NCI-H2227 treated with DMSO at 0.1 percent for 48 hours (cell line): ENCODE measurements around the gene LECT2.

Experiments used
- DNase-seq: peaks from one replicate; lab custom pipeline; 2025; lab: John Stamatoyannopoulos, UW

Gene LECT2

DNA sequence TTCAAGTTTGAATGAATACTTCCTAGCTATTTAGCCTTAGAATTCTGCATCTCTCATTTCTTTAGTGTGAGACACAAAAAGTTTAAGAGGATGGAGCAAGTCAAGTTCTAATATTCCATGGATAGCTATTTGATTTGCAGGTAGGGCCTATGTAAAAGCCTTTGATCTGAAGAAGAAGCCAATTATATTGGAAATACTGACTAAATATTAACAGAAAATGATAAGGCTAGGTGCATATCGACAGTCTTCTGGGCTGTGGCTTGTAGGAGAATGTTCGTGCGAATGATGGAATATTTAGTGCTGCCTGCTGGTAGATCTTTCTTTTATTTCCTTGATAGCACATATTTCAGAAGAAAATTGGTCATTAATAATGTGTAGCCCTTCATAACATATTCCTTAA, at the start of gene LECT2:
Gene LECT2, minus strand, starts transcription at position 85 of the 400 bp plus-strand sequence. CDS start 150 bp downstream, outside the sequence.
- DNase-seq: no peak

DNA sequence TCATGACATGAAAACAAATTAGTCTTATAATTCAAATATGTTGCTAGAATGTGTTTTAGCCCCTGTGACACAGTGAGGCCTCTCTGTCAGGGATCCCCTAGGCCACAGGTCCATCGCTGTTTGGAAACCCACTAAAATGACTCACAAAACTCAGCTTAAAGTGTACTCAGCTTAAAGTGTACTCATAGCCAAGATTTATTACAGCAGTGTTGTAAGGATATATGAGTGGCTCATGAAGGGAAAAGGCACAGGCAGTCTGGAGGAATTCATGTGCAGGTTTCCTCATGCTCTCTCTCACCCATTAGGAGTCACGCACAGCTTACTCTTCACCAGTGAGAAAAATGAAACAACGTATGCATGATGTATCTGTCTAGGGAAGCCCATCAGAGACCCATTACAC, 49.7 kb upstream of the LECT2 start:
- DNase-seq: no peak

DNA sequence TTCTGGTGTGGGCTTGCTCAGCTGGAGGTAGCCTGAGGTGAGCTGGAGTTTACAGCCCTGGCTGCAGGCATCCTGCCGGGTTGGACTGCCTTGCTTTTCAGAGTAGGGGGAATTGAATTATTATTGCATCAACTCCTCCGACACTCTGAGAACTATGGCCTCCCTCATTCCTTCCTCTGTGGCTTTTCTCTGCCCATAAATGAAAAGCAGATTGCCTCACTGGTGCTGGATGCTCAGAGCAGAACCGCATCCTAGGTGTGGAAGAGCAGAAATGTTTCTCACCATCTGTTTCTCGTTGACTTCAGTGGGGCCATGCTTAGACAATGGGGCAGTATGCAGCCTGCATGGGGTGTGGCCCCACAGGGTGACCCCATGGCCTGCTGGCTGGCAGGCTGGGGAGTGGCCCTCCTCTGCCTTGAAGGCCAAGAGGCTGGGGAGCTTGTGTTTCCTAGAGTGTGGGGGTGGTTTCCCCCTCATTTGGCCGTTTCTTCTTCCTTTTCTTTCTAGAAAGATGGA, 46.7 kb upstream of the LECT2 start:
- no peak for DNase-seq

DNA sequence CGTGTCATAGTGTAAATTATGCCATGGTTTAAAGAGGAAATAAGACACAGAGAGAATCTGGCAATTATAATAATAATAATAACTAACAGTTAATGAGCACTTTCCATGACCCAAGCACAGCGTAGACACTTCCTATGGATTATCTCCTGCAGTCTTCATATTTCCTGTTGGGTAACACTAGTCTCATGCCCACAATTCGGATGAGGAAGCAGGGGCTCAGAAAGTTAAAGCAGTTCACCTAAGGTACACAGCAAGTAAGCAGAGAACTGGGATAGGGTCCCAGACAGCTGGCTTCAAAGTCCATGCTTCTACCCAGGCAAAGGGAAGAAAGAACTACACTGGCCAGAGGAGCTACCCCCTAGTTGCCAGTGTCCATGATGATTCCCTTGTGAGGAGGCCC, 46.1 kb upstream of the LECT2 start:
- no peak for DNase-seq

DNA sequence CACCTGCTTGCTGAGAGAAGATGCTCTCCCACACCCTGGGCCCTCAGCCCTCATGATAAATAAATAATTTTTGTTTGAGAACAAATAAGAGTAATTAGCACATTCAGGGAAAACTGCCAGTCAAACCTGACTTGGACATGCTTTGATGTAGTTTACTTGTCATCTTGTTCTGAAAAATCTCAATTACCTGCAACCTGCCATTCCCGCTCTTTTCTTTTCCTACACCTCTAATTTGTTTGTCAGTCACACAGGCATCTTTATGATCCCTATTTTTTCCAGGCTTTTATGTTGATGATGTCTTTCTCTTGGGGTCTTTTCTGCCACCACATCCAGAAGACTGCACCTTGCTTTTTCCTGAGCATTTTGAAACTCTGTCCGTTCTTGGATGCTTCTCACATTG, 45.4 kb upstream of the LECT2 start:
- DNase-seq: no peak

DNA sequence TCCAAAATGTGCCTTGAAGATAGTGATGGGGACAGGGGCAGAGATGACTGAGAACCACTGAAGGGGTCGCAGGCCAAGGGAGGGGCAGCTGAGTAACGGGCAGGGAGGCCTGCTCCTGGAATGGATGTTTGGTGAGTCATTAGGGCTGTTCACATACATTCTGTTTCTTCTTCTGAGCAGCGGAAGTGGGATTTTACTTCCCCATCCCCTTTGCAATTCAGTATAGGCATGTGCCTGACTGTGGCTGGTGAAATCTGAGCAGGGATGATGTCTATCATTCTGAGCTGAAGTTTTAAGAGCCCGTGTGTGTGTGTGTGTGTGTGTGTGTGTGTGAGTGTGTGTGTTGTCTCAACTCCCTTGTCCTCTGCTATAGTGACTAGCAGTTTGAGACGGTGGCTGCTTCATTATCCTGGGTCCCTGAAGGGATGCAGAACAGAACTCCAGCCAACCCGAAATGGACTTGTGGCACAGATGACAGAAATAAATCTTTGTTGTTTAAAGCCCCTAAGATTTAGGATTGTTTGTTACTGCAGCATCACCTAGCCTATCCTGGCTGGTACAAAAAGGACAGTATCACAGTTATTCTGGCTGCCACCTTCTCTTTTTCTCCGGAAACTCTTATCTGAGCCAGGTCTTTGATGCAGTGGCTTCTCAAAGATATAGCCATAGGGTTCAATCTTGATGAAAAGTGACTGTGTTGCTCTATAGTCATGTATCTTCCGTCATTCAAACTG, 44.8 kb upstream of the LECT2 start:
- no peak for DNase-seq

DNA sequence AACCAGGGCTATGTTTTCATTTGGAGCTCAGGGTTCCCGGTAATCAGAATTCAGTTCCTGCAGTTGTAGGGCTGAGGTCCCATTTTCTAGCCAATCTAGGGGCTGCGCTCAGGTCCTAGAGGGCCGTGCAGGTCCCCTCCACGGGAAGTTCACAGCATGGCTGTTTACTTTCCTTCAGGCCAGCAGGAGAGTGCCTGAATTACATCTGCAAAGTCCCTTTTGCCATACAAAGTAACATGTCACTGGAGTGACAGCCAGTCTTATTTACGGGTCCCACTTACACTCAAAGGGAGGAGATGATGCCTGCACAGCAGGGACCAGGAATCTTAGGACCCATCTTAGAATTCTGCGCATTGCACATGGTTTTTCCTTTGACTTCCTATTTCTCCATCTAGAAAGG, 44.1 kb upstream of the LECT2 start:
- no peak for DNase-seq

DNA sequence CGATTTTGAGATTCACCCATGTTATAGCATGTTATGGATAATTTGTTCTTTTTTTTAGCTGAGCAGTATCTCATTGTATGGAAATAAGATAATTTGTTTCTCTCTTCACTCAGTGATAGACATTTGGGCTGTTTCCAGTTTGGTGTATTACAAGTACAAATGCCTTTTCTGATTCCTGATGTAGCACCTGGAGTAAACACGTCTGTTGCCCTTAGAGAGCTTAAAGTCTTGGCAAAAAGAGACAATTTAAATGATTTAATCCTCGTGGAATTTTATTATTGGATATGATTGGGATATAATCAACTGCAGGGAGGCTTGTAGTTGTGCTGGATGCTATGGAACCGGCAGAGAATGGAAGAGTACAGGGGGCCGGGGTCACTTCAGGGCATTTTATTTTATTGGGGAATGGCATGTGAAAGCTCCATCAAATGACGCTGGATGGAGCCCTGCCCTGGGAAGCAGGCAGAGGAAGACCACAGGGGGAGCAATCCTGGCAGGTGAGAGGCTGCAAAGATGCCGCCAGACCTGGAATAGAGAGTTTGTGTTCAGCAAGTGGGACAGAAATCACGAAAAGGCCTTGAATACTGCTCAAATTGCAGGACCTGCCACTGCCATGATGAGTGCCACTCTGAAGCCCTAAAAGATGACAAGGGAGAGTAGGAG, 43.0 kb upstream of the LECT2 start:
- DNase-seq: no peak

DNA sequence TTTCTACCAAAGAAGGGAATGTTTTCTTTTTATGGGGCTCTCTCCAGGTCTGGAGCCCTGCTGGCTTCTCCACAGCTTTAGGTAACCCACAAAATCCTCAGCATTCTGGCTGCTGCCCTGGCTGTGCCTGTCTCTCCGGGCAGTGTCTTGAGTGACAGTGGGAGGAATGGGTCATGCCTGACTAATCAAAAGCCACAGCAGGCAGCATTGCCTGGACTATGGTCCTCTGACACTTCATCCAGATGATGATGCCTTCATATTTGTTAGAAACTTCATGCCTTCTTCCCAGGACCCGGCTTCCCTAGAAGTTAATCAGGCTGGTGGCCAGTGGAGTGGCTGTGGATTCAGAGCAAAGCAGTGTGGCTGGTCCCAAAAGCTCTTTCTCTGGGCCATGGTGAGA, 41.8 kb upstream of the LECT2 start:
- no peak for DNase-seq

DNA sequence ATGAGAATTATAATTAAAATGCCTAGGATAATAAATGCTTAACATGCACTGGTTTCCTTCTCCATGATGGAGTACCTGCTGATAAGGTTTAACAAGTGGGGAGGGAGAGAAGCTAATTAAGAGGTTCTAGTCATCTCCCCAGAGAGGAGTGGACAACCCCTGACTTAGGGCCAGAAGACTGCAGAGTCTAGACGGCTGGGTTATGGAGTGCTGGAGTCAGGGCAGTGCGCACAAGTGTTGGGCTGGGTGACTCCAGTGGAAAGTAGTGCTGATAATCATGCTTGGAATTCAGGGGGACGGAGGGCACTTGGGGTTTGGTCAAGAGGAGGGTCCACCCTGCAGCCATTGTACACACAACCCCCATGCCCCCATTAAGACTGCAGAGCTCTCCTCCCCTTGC, 41.2 kb upstream of the LECT2 start:
- DNase-seq: no peak

DNA sequence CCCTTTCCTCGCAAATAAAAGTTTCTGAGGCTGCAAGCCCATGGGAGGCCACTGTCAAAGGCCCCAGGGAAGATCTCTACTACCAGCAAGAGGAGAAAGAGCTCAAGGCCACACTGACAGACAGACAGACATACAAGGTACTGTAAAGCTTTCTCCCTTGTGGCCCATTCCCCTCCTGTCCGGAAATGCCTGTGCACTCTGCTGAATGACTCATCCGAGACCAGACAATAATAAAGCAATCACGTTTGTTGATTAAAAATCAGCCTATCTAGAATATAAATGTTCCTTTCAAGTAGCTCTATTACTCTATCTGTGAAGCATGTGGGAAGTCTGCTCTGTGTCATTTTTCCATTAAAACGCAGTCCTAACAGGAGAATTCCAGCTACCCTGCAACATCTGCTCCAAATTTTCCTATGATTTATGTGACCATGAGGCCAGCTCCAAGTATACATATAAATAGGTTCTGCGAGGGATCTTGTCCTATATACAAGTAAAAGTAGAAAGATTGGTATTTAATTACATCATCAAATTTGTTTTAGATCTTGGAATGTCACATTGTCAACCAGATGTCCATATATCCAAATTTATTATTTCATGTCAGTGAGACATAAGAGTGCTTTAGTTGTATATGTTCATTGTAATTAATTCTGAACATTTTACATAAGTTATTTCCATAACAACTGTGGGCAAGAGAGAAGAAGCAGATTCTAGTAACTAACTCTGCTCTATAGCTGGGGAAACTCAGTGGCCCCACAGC, 39.3 kb upstream of the LECT2 start:
- DNase-seq: no peak

DNA sequence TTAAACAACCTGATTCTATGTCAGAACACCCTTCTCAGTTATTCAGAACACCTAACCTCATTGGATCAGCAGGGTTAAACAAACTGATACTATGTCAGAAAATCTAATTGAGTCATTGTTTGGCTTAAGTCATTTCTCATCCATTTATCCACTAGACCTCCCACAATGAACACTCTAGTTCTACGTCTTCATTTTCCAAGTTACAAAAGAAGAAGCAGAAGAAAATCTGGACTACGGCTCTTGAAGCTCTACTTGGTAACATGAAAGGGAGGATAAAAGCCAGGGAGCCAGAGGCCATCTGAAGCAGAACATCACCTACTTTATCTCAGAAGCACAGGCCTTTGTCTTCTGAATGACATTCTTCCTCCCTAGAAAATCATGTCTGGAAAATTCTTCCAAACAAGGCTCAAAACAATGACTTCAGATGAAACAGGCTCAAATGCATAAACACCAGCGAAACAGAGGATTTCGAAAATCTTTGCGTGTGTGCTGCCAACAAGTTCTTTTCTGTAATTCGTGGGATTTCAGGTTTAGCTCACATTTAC, 38.6 kb upstream of the LECT2 start:
- DNase-seq: no peak

DNA sequence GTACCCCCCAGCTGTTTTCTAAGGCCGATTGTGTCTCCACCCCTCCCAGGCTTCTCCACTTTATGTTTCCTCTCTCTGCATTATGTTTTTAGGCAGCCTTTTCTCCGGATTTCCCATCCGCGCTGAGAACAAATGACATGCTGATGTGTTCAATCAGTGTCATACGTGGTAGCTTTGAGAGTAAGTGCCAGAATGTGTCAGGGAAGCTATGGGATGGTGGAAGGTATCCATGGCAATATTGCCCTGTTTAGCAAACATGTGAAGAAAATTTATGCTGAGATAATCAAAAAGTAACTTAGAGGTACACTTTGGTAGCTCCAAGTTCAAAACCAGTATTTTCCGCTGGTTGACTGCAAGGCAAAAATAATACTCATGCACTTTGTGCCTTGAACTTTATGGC, 36.6 kb upstream of the LECT2 start:
- DNase-seq: no peak

DNA sequence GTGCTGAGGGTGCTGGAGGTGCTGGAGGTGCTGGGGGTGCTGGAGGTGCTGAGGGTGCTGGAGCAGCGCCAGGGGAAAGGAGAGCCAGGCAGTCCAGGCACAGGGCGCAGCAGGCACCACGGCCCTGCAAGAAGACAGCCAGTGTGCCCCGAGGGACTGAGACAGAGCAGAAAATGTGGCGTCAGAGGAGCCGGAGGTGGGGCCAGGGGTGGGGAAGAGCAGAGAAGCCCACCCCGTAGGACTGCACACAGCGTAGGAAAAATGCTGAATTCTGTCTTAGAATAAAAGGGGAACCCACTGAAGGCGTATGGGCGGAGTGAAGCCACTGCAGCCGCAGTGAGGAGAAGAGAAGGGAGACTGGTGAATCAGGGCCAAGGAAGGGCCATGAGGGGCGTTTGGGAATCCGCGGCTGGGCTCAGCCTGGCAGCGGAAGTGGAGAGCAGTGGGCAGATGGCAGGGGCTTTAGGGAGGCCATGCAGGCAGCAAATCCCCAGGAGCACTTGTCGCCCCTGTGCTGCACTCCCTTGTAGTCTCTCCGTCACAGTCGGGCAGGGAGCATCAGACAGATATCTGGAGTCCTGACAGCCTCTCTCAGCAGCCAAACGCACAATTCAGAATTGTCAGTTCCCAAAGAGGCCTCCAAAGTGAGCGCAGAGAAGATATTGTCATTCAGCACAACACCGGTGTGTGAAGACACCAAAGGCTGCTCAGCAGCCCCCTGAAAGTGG, 35.9 kb upstream of the LECT2 start:
- no peak for DNase-seq

DNA sequence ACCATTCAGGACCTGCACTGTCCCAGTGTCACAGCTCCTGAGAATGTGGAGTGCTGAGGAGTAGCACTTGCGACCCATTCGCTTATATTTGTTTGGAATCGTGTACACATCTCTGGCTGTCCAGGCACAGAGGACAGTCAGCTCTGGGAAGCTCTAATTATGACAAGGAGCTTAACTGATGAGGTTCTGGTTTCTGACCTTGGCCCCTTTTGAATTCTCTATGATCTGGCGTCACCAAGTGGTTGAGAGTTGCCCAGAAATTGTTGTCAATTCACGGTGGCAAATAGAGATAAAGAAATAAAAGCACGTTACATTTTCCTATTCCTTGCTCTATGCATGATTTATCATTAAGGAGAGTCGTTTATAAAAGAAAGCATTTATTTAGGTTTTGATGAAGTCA, 34.9 kb upstream of the LECT2 start:
- DNase-seq: no peak

DNA sequence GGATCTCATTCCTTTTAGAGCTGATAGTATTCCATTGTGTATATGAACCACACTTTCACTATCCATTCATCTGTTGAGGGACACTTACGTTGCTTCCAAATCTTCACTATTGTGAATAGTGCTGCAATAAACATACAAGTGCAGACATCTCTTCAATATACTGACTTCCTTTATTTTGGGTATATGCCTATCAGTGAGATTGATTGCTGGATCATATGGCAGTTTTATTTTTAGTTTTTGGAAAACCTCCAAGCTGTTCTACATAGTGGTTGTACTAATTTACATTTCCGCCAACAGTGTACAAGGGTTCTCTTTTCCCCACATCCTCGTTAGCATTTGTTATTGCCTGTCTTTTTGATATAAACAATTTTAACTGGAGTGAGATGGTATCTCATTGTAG, 33.8 kb upstream of the LECT2 start:
- DNase-seq: no peak

DNA sequence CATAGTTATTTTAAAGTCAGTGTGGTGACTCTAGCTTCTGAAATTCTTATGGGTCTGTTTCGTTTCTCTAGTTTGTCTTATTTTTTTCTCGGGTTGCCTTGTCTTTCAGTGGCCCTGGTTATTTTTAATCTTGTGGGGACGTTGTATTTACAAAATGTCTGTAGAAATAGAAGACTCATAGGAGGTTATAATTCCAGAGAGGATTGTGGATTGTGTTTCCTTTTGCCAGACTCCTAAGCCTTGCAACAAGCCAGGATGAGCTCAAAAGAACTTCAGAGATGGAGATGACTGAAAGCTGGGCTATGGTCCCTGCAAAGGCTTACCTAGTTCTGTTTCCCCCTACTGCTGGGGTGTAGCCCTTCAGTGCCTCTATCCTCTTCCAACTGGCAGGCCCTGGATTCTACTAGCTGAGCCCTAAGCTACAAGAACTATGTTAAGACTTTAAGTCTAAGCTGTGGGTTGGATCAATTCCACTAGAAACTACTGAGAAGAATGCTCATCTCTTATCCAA, 32.2 kb upstream of the LECT2 start:
- no peak for DNase-seq

DNA sequence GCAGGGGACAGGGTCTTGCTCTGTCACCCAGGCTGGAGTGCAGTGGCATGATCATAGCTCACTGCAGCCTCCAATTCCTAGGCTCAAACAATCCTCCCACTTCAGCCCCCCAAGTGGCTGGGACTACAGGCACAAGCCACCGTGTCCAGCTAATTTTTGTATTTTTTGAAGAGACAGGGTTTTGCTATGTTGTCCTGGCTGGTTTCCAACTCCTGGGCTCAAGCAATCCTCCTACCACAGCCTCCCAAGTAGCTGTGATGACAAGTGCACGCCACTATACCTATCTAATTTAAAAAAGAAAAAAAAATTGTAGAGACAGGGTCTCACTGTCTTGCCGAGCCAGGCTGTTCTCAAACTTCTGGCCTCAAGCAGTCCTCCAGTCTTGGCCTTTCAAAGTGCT, 31.6 kb upstream of the LECT2 start:
- no peak for DNase-seq

DNA sequence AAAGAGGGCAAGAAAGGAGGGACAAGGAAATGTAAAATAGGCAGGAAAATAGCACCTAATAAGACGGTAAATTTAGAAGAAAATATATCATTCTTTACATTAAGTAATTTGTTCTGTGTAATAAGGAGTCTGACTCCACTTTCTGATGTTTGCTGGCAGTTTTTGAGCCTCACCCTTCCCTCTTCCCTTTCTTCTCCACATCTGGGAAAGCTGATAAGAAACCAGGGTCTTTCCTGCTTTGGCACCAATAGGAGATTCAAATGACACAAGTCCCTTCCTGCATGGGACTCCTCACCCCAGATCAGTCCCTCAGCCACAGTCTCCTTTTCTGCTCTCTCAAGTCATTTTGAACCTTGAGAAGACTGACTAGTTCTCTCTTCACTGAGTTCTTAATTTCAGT, 31.2 kb upstream of the LECT2 start:
- DNase-seq: no peak

DNA sequence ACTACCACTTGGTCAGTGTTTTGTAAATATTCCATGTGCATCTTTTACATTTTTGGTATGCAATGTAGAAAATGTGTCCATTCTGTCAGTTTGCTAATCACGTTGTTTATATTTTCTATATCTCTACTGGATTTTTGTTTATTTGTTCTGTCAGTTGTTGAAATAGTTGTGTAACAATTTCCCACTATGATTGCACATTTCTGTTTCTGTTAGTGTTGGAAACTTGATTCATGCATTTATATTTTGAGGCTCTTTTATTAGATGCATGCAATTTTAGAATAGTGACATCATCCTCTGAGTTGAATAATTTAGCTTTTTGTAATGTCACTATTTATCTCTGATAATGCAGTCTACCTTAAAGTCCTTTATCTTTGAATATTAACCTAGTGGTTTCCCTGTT, 25.8 kb upstream of the LECT2 start:
- DNase-seq: no peak

DNA sequence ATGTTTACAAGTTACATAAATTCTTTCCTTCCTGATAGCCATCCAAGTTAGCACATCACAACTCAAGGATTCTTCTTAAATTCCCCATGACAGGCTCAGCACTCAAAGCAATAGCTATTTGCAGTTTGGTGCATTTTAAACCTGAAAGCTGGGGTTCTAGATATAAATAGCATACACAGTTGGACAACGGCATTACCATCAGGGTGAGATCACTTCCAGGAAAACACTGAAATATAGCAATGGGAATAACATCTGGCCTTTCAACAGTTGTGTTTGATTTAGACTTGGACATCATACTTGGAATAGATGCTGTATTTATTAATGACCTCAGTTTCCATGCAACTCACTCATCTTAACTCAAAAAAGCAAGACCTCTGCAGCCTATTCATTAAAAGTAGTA, 24.7 kb upstream of the LECT2 start:
- no peak for DNase-seq

DNA sequence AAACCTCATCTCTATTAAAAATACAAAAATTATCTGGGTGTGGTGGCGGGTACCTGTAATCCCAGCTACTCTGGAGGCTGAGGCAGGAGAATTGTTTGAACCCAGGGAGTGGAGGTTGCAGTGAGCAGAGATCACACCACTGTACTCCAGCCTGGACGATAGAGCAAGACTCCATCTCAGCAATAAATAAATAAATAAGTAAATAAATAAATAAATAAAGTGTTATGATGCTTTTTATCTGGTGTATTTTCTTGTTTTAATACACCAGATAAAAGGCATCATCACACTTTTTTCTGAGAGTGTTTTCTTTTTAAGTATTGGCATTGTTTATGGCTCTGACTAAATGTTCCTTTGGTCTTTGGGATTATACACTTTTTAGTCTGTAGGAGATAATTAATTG, 24.2 kb upstream of the LECT2 start:
- no peak for DNase-seq
